ENCODE data around the gene ZNF140. TPM values are rescaled to one million over a fixed set of nuclear protein-coding genes. Genes with fewer than 3 reads are reported as not detected.

ZNF140 gene
- total and polyA plus RNA-seq, 9 donors = 17.8 to 26.3 (median 21.1) TPM

DNA sequence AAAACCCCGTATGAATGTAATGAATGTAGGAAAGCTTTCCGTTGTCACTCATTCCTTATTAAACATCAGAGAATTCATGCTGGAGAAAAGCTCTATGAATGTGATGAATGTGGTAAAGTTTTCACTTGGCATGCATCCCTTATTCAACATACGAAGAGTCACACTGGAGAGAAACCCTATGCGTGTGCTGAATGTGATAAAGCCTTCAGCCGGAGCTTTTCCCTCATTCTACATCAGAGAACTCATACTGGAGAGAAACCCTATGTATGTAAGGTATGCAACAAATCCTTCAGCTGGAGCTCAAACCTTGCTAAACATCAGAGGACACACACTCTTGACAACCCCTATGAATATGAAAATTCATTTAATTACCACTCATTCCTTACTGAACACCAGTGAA lies 25.5 kb downstream of the ZNF140 start:
- peaks cover 53 to 66% of the 10 kb centered on the region in 2 donors for H3K9me3 ChIP-seq
- no peak for TF ChIP-seq EP300 (IDR thresholded peaks at IDR 0.05)
- TF ChIP-seq POLR2A (IDR thresholded peaks at IDR 0.05) = no peak
- TF ChIP-seq, protein P1, sequence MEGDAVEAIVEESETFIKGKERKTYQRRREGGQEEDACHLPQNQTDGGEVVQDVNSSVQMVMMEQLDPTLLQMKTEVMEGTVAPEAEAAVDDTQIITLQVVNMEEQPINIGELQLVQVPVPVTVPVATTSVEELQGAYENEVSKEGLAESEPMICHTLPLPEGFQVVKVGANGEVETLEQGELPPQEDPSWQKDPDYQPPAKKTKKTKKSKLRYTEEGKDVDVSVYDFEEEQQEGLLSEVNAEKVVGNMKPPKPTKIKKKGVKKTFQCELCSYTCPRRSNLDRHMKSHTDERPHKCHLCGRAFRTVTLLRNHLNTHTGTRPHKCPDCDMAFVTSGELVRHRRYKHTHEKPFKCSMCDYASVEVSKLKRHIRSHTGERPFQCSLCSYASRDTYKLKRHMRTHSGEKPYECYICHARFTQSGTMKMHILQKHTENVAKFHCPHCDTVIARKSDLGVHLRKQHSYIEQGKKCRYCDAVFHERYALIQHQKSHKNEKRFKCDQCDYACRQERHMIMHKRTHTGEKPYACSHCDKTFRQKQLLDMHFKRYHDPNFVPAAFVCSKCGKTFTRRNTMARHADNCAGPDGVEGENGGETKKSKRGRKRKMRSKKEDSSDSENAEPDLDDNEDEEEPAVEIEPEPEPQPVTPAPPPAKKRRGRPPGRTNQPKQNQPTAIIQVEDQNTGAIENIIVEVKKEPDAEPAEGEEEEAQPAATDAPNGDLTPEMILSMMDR (IDR thresholded peaks at IDR 0.05) = no peak
- H3K36me3 ChIP-seq = peaks cover 12% of the 10 kb centered on the region
- intact Hi-C loops (cut with DNase I) = no loop called here
- no peaks in the 10 kb centered on the region for H3K27me3 ChIP-seq
- H3K4me3 ChIP-seq = no peak overlapping the region
- WGBS, 3 donors = 97 to 99% (median 98%) methylated on average over 5 of the region's 5 CpGs
- no peaks in the 10 kb centered on the region for H3K4me1 ChIP-seq (ENCODE audit: insufficient read depth)
- no peak overlapping the region for H3K27ac ChIP-seq
- no peak for DNase-seq

DNA sequence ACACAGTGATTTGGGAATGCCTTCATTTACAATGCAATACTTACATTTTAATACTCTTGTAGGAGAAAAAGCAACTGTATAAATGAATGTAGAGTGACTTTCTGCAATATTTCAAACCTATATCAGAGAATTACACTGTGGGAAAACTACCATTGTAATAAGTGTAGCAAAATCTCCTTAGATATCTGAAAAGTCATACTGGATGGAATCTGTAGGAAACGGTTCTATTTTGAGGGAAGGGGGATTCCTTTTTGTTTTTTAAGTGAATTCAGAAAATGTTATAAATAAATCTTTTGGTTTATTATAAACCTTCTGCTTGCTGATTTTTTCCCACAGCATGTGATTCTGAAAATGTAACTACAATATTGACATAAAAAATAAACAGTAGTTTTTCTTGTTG lies 26.4 kb downstream of the ZNF140 start:
- Histone ChIP-seq H3K4me1 (ENCODE audit: insufficient read depth) (no peaks in the 10 kb centered on the region), H3K27ac (no peak overlapping the region), H3K4me3 (no peak overlapping the region), H3K36me3 (peaks cover 12% of the 10 kb centered on the region), H3K9me3 (peaks cover 58 to 60% of the 10 kb centered on the region in 2 donors), H3K27me3 (no peaks in the 10 kb centered on the region)
- 93 to 98% (median 96%) methylated on average over 1 of the region's 1 CpG for WGBS, 3 donors
- no peak for DNase-seq
- intact Hi-C loops (cut with DNase I) = no loop called here
- TF ChIP-seq, protein P1 (IDR thresholded peaks at IDR 0.05) = no peak
- no peak for TF ChIP-seq POLR2A (IDR thresholded peaks at IDR 0.05)
- TF ChIP-seq EP300 (IDR thresholded peaks at IDR 0.05) = no peak

DNA sequence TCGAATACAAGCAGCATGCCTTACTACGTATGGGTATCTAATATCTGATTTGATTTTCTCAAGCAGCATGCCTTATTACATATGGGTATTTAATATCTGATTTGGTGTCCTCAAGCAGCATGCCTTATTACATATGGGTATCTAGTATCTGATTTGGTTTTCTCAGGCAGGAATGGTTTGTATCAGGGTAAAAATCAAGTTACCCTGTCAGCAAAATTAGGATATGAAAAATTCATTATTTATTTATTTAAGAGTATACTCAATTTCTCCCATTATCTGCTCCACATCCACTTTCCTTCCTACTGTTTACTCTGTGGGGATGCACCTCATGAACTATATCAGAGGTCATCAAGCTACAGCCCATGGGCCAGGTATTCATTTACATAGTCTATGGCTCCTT lies 27.4 kb downstream of the ZNF140 start:
- intact Hi-C loops (cut with DNase I) = no loop called here
- Histone ChIP-seq H3K27ac (no peak overlapping the region), H3K36me3 (peaks cover 12% of the 10 kb centered on the region), H3K9me3 (peaks cover 53 to 64% of the 10 kb centered on the region in 2 donors), H3K4me1 (ENCODE audit: insufficient read depth) (no peaks in the 10 kb centered on the region), H3K4me3 (no peak overlapping the region), H3K27me3 (no peaks in the 10 kb centered on the region)
- TF ChIP-seq, protein P1 (IDR thresholded peaks at IDR 0.05) = no peak
- no peak for TF ChIP-seq EP300 (IDR thresholded peaks at IDR 0.05)
- WGBS, 3 donors = 97 to 99% (median 99%) methylated on average over 2 of the region's 2 CpGs
- DNase-seq = no peak

DNA sequence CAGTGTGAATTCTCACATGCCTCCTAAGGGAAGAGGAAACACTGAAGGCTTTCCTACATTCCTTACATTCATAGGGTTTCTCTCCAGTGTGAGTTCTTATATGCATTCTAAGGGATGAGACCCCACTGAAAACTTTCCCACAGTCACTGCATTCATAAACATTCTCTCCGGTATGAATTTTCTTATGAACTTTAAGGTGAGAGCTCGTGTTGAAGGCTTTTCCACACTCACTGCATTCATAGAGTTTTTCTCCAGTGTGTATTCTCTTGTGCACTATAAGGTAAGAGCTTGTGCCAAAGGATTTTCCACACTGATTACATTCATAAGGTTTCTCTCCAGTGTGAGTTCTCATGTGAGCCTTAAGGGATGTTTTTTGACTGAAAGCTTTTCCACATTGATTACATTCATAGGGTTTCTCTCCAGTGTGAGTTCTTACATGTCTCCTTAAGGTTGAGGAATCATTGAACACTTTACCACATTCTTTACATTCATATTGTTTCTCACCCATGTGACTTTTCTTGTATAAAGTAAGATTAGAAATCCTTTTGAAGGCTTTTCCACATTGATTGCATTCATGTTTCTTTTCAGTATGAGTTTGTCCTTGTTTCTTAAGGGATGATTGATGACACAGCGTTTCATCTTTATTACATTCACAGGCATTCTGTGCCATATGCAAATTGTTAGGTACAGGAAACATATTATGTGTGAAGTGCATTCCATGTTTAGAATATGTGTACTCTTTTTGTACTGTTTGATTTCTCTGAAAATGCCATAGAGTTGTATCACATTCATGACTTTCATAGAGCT lies 39.9 kb downstream of the ZNF140 start:
- TF ChIP-seq, protein P1 (IDR thresholded peaks at IDR 0.05) = no peak
- TF ChIP-seq EP300 (IDR thresholded peaks at IDR 0.05) = no peak
- TF ChIP-seq POLR2A (IDR thresholded peaks at IDR 0.05) = no peak
- Histone ChIP-seq H3K9me3 (peaks cover 45 to 79% of the 10 kb centered on the region in 2 donors), H3K4me1 (ENCODE audit: insufficient read depth) (no peaks in the 10 kb centered on the region), H3K27me3 (no peaks in the 10 kb centered on the region), H3K36me3 (peaks cover 9% of the 10 kb centered on the region), H3K27ac (no peak overlapping the region), H3K4me3 (no peak overlapping the region)
- intact Hi-C loops (cut with DNase I) = no loop called here
- 97 to 99% (median 98%) methylated on average over 3 of the region's 3 CpGs for WGBS, 3 donors
- DNase-seq = no peak

Data from ovary (tissue), 9 donors.